ENCODE results near the gene ANO4. TPM values are rescaled to one million over a fixed set of nuclear protein-coding genes. Genes with fewer than 3 reads are reported as not detected.

The ANO4 gene
- total RNA-seq, 2 experiments from 2014 or later, result not detected

- Mint-ChIP-seq H3K36me3 (no peaks in the 10 kb centered on the region), H3K27me3 (peaks cover 5% of the 10 kb centered on the region), H3K9me3 (peaks cover 11% of the 10 kb centered on the region), H3K4me3 (no peak overlapping the region), H3K27ac (no peak overlapping the region), H3K4me1 (no peaks in the 10 kb centered on the region)
- DNase-seq, result no peak
These were observed 81.2 kb downstream of the ANO4 start for GRCh38 chr12:100875771-100876170.

DNA sequence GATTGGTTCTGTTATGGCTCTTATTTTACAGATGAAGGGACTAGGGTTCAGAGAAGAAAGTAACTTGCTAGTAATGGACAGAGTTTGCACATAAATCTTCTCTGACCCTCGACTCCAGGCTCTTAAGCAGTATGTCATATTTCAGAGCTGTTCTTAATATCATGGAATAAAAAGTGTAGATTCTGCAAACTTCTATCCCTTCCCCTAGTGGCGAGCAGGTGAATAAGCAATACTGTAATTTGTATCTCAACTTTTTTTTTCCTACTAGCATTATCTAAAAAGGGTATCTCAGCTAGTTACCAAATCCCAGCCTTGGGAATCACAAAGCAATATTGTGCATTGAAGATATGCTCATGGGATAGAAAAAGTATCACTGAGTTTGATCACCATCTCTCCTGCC lies 83.2 kb downstream of the ANO4 start:
- Mint-ChIP-seq H3K9me3 (peaks cover 11% of the 10 kb centered on the region), H3K27ac (no peak overlapping the region), H3K36me3 (no peaks in the 10 kb centered on the region), H3K27me3 (peaks cover 5% of the 10 kb centered on the region), H3K4me3 (no peak overlapping the region), H3K4me1 (no peaks in the 10 kb centered on the region)
- DNase-seq, result no peak

GRCh38 chr12:100895192-100895591 lies 100.6 kb downstream of the ANO4 start:
- Mint-ChIP-seq H3K9me3 (no peaks in the 10 kb centered on the region), H3K4me3 (no peak overlapping the region), H3K36me3 (no peaks in the 10 kb centered on the region), H3K27ac (no peak overlapping the region), H3K27me3 (no peaks in the 10 kb centered on the region), H3K4me1 (no peaks in the 10 kb centered on the region)
- DNase-seq, result no peak

DNA sequence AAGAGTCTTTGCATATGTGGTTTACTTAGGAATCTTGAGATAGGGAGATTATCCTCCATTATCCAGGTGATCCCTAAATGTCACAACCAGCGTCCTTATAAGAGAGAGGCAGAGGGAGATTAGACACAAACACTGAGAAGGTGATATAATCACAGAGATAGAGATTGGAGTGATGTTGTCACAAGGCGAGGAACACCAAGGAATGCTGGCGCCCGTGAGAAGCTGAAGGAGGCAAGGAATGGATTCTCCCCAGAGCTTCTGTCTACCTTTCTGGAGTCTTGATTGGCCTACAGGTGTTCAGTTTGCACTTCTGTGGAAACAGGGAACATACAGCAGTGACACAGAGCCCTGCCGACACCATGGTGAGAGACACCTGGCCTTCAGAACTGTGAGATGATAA lies 101.6 kb downstream of the ANO4 start:
- H3K4me3 Mint-ChIP-seq, result no peak overlapping the region
- no peaks in the 10 kb centered on the region for H3K9me3 Mint-ChIP-seq
- no peak overlapping the region for H3K27ac Mint-ChIP-seq
- H3K4me1 Mint-ChIP-seq, result no peaks in the 10 kb centered on the region
- no peak for DNase-seq
- H3K27me3 Mint-ChIP-seq, result no peaks in the 10 kb centered on the region
- no peaks in the 10 kb centered on the region for H3K36me3 Mint-ChIP-seq

DNA sequence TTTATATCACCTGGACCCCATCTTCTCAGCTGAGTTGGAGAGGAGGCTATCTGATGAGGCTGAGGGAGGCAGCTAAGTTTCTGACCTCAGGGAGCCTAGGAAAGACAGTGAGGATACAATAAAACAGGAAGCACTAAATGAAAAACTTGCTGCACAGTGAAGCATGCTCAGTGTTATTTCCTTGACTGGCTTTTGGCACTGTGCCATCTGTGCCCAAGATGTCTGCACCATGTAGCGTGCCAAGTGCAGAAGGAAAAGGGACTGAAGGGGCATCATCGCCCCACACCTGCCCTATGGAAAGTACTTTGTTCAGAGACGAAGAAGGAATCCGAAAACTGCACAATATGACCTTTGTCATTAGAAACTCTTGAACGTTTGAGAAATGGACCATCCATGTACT lies 102.7 kb downstream of the ANO4 start:
- H3K9me3 Mint-ChIP-seq, result no peaks in the 10 kb centered on the region
- H3K27ac Mint-ChIP-seq, result no peak overlapping the region
- no peaks in the 10 kb centered on the region for H3K27me3 Mint-ChIP-seq
- H3K4me1 Mint-ChIP-seq, result no peaks in the 10 kb centered on the region
- DNase-seq, result no peak
- H3K4me3 Mint-ChIP-seq, result no peak overlapping the region
- no peaks in the 10 kb centered on the region for H3K36me3 Mint-ChIP-seq

DNA sequence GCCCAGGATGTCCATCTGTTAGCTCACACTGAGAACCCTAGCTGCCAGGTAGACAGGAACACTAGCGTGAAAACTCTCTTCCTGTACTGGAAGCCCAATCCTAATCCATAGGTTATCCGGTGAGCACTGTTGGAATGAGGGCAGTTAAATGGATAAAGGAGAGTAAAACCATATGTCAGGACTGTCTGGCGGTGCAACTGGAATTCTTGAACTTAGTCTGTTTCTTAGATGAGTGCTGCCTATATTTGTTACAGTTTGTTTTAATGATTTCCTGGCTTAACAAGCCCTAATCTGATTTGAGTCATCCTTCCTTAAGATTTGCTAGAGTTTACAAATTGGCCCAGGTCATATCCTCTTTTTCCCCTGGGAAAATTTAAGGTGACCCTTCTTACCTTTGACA lies 104.7 kb downstream of the ANO4 start:
- no peaks in the 10 kb centered on the region for H3K36me3 Mint-ChIP-seq
- no peaks in the 10 kb centered on the region for H3K4me1 Mint-ChIP-seq
- no peak overlapping the region for H3K27ac Mint-ChIP-seq
- H3K4me3 Mint-ChIP-seq, result no peak overlapping the region
- no peaks in the 10 kb centered on the region for H3K27me3 Mint-ChIP-seq
- H3K9me3 Mint-ChIP-seq, result no peaks in the 10 kb centered on the region
- DNase-seq, result no peak

DNA sequence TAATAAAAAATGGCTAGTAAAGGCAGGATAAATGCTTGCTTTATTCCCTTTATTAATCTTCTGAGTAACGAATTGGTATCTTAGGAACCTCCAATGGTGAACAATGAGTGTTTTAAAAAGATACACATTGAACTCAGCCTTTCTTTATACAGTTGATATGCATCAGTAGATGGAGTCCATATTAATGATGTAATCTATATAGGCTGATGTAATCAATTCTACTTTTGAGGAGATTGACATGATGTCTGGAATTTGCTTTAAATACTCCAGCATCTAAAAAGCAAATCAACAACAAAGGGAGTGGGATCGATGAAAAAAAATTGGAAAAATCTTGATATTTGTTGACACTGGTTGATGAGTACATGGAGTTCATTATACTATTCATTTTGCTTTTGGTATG lies 106.2 kb downstream of the ANO4 start:
- no peak overlapping the region for H3K4me3 Mint-ChIP-seq
- no peak for DNase-seq
- H3K36me3 Mint-ChIP-seq, result no peaks in the 10 kb centered on the region
- no peaks in the 10 kb centered on the region for H3K4me1 Mint-ChIP-seq
- H3K9me3 Mint-ChIP-seq, result no peaks in the 10 kb centered on the region
- H3K27ac Mint-ChIP-seq, result no peak overlapping the region
- H3K27me3 Mint-ChIP-seq, result no peaks in the 10 kb centered on the region

- no peaks in the 10 kb centered on the region for H3K9me3 Mint-ChIP-seq
- no peak overlapping the region for H3K4me3 Mint-ChIP-seq
- no peaks in the 10 kb centered on the region for H3K36me3 Mint-ChIP-seq
- H3K4me1 Mint-ChIP-seq, result no peaks in the 10 kb centered on the region
- DNase-seq, result no peak
- no peaks in the 10 kb centered on the region for H3K27me3 Mint-ChIP-seq
- H3K27ac Mint-ChIP-seq, result no peak overlapping the region
These were observed 106.7 kb downstream of the ANO4 start for GRCh38 chr12:100901266-100901665.

GRCh38 chr12:100904270-100904669 lies 109.7 kb downstream of the ANO4 start:
- no peaks in the 10 kb centered on the region for H3K36me3 Mint-ChIP-seq
- H3K4me1 Mint-ChIP-seq, result no peaks in the 10 kb centered on the region
- no peaks in the 10 kb centered on the region for H3K9me3 Mint-ChIP-seq
- DNase-seq, result no peak
- H3K27ac Mint-ChIP-seq, result no peak overlapping the region
- H3K27me3 Mint-ChIP-seq, result no peaks in the 10 kb centered on the region
- no peak overlapping the region for H3K4me3 Mint-ChIP-seq

DNA sequence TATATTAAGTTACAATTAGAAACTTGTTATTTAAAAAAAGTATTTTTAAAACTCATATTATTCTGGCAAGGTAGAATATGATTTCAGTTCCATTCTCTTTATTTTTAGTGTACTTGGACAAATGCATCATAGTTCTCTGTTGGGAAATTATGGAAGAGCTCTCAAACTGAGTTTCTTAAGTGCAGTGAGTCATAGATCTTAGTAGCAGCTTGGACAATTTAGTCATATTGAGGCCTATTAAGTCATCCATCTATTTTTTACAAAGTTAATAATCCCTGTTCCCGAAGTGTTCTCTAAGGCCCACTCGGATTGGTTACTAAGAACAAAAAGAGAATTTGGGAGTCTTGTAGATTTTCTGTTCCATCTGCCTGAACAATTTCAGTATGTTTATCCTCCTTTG lies 113.9 kb downstream of the ANO4 start:
- Mint-ChIP-seq H3K4me1 (no peaks in the 10 kb centered on the region), H3K4me3 (no peak overlapping the region), H3K9me3 (no peaks in the 10 kb centered on the region), H3K36me3 (no peaks in the 10 kb centered on the region), H3K27ac (no peak overlapping the region), H3K27me3 (no peaks in the 10 kb centered on the region)
- DNase-seq, result no peak

DNA sequence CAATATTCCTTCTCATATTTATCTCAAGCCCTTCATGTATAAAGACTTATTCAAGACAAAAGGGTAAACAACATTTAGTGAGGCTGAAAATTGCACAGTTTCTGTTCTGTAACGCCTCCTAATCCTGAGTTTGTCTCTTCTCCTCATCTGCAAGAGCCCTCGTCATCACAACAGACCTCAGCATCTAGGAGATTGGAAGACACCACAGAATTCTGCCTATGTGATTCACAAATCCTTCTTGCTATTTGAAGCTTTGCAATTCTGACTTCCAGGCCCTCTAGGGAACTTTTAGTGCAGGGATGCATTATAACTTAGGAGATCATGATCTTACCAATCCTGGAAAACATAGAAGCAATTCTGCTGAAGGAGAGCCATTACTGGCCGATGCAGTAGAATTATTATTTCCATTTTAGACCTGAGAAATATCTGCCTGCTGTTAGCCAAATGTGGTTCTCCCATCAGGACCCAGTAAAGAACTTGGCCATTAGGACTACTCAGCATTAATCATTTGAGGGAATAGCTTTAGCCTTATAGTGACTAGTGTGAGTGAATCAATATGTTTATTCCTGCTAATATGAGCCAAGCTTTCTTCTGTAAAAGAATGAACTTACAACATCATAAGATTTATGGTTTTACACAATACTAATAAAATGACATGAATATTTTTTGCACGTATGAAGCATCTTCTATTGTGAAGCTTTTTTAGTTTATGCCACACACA lies 119.5 kb downstream of the ANO4 start:
- Mint-ChIP-seq H3K9me3 (no peaks in the 10 kb centered on the region), H3K27ac (no peak overlapping the region), H3K4me3 (no peak overlapping the region), H3K36me3 (no peaks in the 10 kb centered on the region), H3K27me3 (no peaks in the 10 kb centered on the region), H3K4me1 (no peaks in the 10 kb centered on the region)
- DNase-seq, result no peak

DNA sequence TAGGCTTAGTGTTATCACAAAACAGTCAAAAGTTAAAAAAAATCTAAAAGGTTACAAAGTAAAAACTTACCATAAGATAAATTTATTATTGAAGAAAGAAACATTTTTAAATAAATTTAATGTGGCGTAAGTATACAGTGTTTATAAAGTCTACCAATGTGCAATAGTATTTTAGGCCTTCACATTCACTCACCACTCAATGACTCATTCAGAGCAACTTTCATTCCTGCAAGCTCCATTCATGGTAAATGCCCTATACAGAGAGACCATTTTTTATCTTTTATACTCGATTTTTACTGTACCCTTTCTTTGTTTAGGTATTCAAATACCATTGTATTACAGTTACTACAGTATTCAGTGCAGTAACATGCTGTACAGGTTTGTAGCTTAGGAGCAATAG lies 124.5 kb downstream of the ANO4 start:
- no peak for DNase-seq
- H3K9me3 Mint-ChIP-seq, result peaks cover 4% of the 10 kb centered on the region
- H3K4me3 Mint-ChIP-seq, result no peak overlapping the region
- H3K4me1 Mint-ChIP-seq, result no peaks in the 10 kb centered on the region
- no peaks in the 10 kb centered on the region for H3K36me3 Mint-ChIP-seq
- no peaks in the 10 kb centered on the region for H3K27me3 Mint-ChIP-seq
- H3K27ac Mint-ChIP-seq, result no peak overlapping the region

DNA sequence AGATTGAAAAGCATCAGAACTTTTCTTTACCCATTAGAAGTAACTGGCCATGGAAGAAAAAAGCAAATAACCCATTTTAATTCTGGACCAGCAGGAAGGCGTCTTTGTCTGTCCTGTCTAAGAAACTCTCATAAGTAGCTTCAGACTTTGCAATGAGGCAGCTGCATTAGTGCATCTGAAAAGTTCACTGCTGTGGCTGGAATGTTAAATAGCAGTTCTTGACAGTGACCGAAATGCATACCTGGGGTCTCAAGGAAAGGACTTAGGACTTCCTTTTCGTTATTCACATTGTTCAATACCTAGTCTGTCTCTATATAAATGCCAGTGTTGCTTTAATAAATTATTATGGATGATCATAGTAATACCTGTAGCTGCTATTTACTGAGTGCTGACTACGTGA lies 125.9 kb downstream of the ANO4 start:
- Mint-ChIP-seq H3K9me3 (peaks cover 4% of the 10 kb centered on the region), H3K4me3 (no peak overlapping the region), H3K4me1 (no peaks in the 10 kb centered on the region), H3K27me3 (no peaks in the 10 kb centered on the region), H3K27ac (no peak overlapping the region), H3K36me3 (no peaks in the 10 kb centered on the region)
- DNase-seq, result no peak

DNA sequence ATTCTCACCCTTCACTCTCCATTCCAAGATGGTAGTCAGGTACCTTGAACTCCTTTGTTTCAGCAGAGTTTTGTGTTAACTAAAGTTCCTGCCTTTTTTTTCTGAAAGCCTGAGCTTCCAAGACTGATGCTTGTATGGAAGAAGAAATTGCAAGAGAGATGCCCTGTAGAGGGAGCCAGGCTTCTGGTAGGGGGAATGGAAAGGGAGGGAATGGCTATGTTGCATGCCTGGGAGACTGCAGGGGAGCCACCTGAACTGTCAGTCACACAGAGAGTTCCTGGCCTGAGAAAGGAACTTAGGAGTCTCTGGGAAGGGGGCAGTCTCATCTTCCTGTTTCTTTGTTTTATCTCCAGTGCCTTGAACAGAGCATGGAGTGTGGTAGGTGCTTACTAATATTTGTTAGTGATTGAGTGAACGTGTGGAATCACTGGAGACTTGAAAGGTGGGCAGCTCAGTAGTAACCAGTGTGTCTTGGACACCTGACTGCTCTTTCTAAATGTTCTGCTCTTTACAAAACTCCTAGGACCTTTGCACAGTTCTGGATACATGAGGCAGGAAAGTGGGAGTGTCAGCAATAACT lies 132.2 kb downstream of the ANO4 start:
- Mint-ChIP-seq H3K27ac (no peak overlapping the region), H3K27me3 (no peaks in the 10 kb centered on the region), H3K4me3 (no peak overlapping the region), H3K9me3 (peaks cover 4% of the 10 kb centered on the region), H3K4me1 (no peaks in the 10 kb centered on the region), H3K36me3 (no peaks in the 10 kb centered on the region)
- no peak for DNase-seq

- Mint-ChIP-seq H3K4me3 (no peak overlapping the region), H3K9me3 (peaks cover 4% of the 10 kb centered on the region), H3K4me1 (no peaks in the 10 kb centered on the region), H3K27me3 (no peaks in the 10 kb centered on the region), H3K36me3 (no peaks in the 10 kb centered on the region), H3K27ac (no peak overlapping the region)
- no peak for DNase-seq
These were observed 133.2 kb downstream of the ANO4 start for GRCh38 chr12:100927826-100928225.

- H3K27me3 Mint-ChIP-seq, result no peaks in the 10 kb centered on the region
- no peaks in the 10 kb centered on the region for H3K4me1 Mint-ChIP-seq
- no peak for DNase-seq
- no peak overlapping the region for H3K4me3 Mint-ChIP-seq
- no peak overlapping the region for H3K27ac Mint-ChIP-seq
- no peaks in the 10 kb centered on the region for H3K36me3 Mint-ChIP-seq
- peaks cover 6% of the 10 kb centered on the region for H3K9me3 Mint-ChIP-seq
These were observed 138.0 kb downstream of the ANO4 start for GRCh38 chr12:100932571-100932970.
